Karpas-422 (cell line): ENCODE measurements around the gene MAP2K1. TPM values are rescaled to one million over a fixed set of nuclear protein-coding genes. Genes with fewer than 3 reads are reported as not detected.
"Not testable (repeated sequence)": the region's sequence is repeated elsewhere in the genome, so short reads cannot be mapped to it uniquely, and the experiment has no call there.

Experiments
- DNase-seq: peaks from one replicate; pipeline ENCODE4 v3.0.0-alpha.2; 2015
- H2AFZ ChIP-seq: fragments of 200-600 bp; sonication (generic); 2 replicates; pipeline ENCODE4 v1.6.1; 2014; ENCODE audit warnings: antibody characterized with exemption, low read length, mixed read lengths
- H3K27ac ChIP-seq: fragments of 200-600 bp; sonication (generic); 2 replicates; pipeline ENCODE4 v1.5.1; 2014; ENCODE audit warnings: mild to moderate bottlenecking, low read length, moderate library complexity
- H3K27me3 ChIP-seq: fragments of 200-600 bp; sonication (generic); 2 replicates; pipeline ENCODE4 v1.6.1; 2014; ENCODE audit warnings: low read length, mixed read lengths
- H3K36me3 ChIP-seq: fragments of 200-600 bp; sonication (generic); 2 replicates; pipeline ENCODE4 v1.6.1; 2014; ENCODE audit warnings: low read length, mixed read lengths; ENCODE audit not compliant: insufficient read depth
- H3K4me1 ChIP-seq: fragments of 200-600 bp; sonication (generic); 2 replicates; pipeline ENCODE4 v1.6.1; 2014; ENCODE audit warnings: mild to moderate bottlenecking, low read length, mixed read lengths
- H3K4me2 ChIP-seq: fragments of 200-600 bp; sonication (generic); 2 replicates; pipeline ENCODE4 v1.6.1; 2014; ENCODE audit warnings: low read length, low read depth, mild to moderate bottlenecking; ENCODE audit not compliant: poor library complexity, severe bottlenecking
- H3K4me3 ChIP-seq: fragments of 200-600 bp; sonication (generic); 2 replicates; pipeline ENCODE4 v1.5.1; 2014; ENCODE audit warnings: mild to moderate bottlenecking, antibody characterized with exemption, low read length, mixed read lengths
- H3K79me2 ChIP-seq: fragments of 200-600 bp; sonication (generic); 2 replicates; pipeline ENCODE4 v1.6.1; 2014; ENCODE audit warnings: mild to moderate bottlenecking, low read length, mixed read lengths
- H3K9ac ChIP-seq: fragments of 200-600 bp; sonication (generic); 2 replicates; pipeline ENCODE4 v1.6.0; 2014; ENCODE audit warnings: low read length
- H3K9me2 ChIP-seq: fragments of 200-600 bp; sonication (generic), shearing (Covaris generic); replicated peaks from 2 replicates; pipeline ENCODE4 v1.6.0; 2014; ENCODE audit warnings: mild to moderate bottlenecking, low read length, moderate library complexity; ENCODE audit not compliant: insufficient read depth
- H3K9me3 ChIP-seq: fragments of 300-700, 200-600 bp; sonication (generic); 2 replicates; pipeline ENCODE4 v1.6.1; 2014; ENCODE audit warnings: low read length, mixed read lengths
- H4K20me1 ChIP-seq: fragments of 200-600 bp; sonication (generic); 2 replicates; pipeline ENCODE4 v1.6.1; 2014; ENCODE audit warnings: mild to moderate bottlenecking, antibody characterized with exemption, low read length, low read depth; ENCODE audit not compliant: insufficient read depth
- total RNA-seq: library from RNA; depleted of rRNA; stranded (reverse); fragments of >200 nt; shearing (Covaris generic); gene quantifications from 2 replicates; pipeline ENCODE4 v1.2.3, GENCODE V29; 2014; ENCODE audit warnings: low replicate concordance

The MAP2K1 gene
- total RNA-seq, 1 experiment from 2014 or later: 46.6 TPM

- Histone ChIP-seq H3K27me3 (no peaks in the 10 kb centered on the region), H3K9me3 (no peaks in the 10 kb centered on the region), H3K9ac (no peak overlapping the region), H3K9me2 (no peaks in the 10 kb centered on the region), H3K4me3 (no peak overlapping the region), H3K4me2 (no peak overlapping the region), H2AFZ (no peak overlapping the region), H3K36me3 (no peaks in the 10 kb centered on the region), H3K4me1 (peaks cover 19% of the 10 kb centered on the region), H3K79me2 (peaks cover 34% of the 10 kb centered on the region), H4K20me1 (no peaks in the 10 kb centered on the region), H3K27ac (no peak overlapping the region)
- no peak for DNase-seq
These were observed 75.2 kb downstream of the MAP2K1 start for GRCh38 chr15:66461917-66462316.

- Histone ChIP-seq H3K4me3 (no peak overlapping the region), H3K4me1 (peaks cover 12% of the 10 kb centered on the region), H3K4me2 (no peak overlapping the region), H3K9ac (no peak overlapping the region), H3K36me3 (no peaks in the 10 kb centered on the region), H4K20me1 (no peaks in the 10 kb centered on the region), H2AFZ (no peak overlapping the region), H3K27ac (no peak overlapping the region), H3K27me3 (no peaks in the 10 kb centered on the region), H3K9me2 (no peaks in the 10 kb centered on the region), H3K9me3 (no peaks in the 10 kb centered on the region), H3K79me2 (peaks cover 29% of the 10 kb centered on the region)
- DNase-seq: no peak
These were observed 75.9 kb downstream of the MAP2K1 start for GRCh38 chr15:66462627-66463026.

GRCh38 chr15:66465294-66465693 is 78.6 kb downstream of the MAP2K1 start:
- not testable (repeated sequence) for H3K9me2 ChIP-seq, H2AFZ ChIP-seq, H3K9me3 ChIP-seq, DNase-seq, H3K27me3 ChIP-seq, H3K4me2 ChIP-seq, H3K9ac ChIP-seq, H3K4me1 ChIP-seq, H3K4me3 ChIP-seq, H3K27ac ChIP-seq, H4K20me1 ChIP-seq, H3K36me3 ChIP-seq
- H3K79me2 ChIP-seq: peaks cover 17% of the 10 kb centered on the region

- not testable (repeated sequence) for H3K9me3 ChIP-seq, H3K9ac ChIP-seq, H3K27me3 ChIP-seq, H3K4me2 ChIP-seq, H4K20me1 ChIP-seq, DNase-seq, H3K36me3 ChIP-seq, H3K9me2 ChIP-seq, H3K4me3 ChIP-seq, H2AFZ ChIP-seq, H3K27ac ChIP-seq, H3K4me1 ChIP-seq
- peaks cover 19% of the 10 kb centered on the region for H3K79me2 ChIP-seq
These were observed 80.7 kb downstream of the MAP2K1 start for GRCh38 chr15:66467162-66468040.

GRCh38 chr15:66470825-66471224 is 84.1 kb downstream of the MAP2K1 start:
- H3K9me3 ChIP-seq, H3K9me2 ChIP-seq, H3K9ac ChIP-seq, H3K4me3 ChIP-seq, H3K27ac ChIP-seq, DNase-seq, H2AFZ ChIP-seq, H3K4me1 ChIP-seq, H3K4me2 ChIP-seq, H3K27me3 ChIP-seq, H4K20me1 ChIP-seq, H3K36me3 ChIP-seq: not testable (repeated sequence)
- peaks cover 50% of the 10 kb centered on the region for H3K79me2 ChIP-seq

GRCh38 chr15:66472176-66472999 is 85.7 kb downstream of the MAP2K1 start:
- Histone ChIP-seq H3K9me2 (no peaks in the 10 kb centered on the region), H3K27me3 (no peaks in the 10 kb centered on the region), H3K4me2 (no peak overlapping the region), H3K27ac (no peak overlapping the region), H3K4me1 (no peaks in the 10 kb centered on the region), H4K20me1 (no peaks in the 10 kb centered on the region), H3K9ac (no peak overlapping the region), H3K9me3 (no peaks in the 10 kb centered on the region), H3K4me3 (no peak overlapping the region), H3K79me2 (peaks cover 60% of the 10 kb centered on the region), H3K36me3 (no peaks in the 10 kb centered on the region; the same call in 1 of the 2 replicates), H2AFZ (no peak overlapping the region)
- DNase-seq: no peak

GRCh38 chr15:66474135-66474534 is 87.4 kb downstream of the MAP2K1 start:
- H4K20me1 ChIP-seq: no peaks in the 10 kb centered on the region
- H3K79me2 ChIP-seq: peaks cover 64% of the 10 kb centered on the region
- no peak overlapping the region for H3K4me2 ChIP-seq
- no peaks in the 10 kb centered on the region for H3K36me3 ChIP-seq
- no peak overlapping the region for H3K27ac ChIP-seq
- no peak for DNase-seq
- H3K9me3 ChIP-seq: no peaks in the 10 kb centered on the region
- H2AFZ ChIP-seq: no peak overlapping the region
- no peaks in the 10 kb centered on the region for H3K9me2 ChIP-seq
- H3K27me3 ChIP-seq: no peaks in the 10 kb centered on the region
- no peaks in the 10 kb centered on the region for H3K4me1 ChIP-seq
- no peak overlapping the region for H3K4me3 ChIP-seq
- no peak overlapping the region for H3K9ac ChIP-seq

GRCh38 chr15:66474963-66475362 is 88.3 kb downstream of the MAP2K1 start:
- H3K27me3 ChIP-seq: no peaks in the 10 kb centered on the region
- peaks cover 64% of the 10 kb centered on the region for H3K79me2 ChIP-seq
- H4K20me1 ChIP-seq: no peaks in the 10 kb centered on the region
- no peak overlapping the region for H3K27ac ChIP-seq
- H3K9me2 ChIP-seq: no peaks in the 10 kb centered on the region
- H3K9ac ChIP-seq: no peak overlapping the region
- no peaks in the 10 kb centered on the region for H3K4me1 ChIP-seq
- no peaks in the 10 kb centered on the region for H3K36me3 ChIP-seq
- H2AFZ ChIP-seq: no peak overlapping the region
- H3K9me3 ChIP-seq: no peaks in the 10 kb centered on the region
- no peak overlapping the region for H3K4me2 ChIP-seq
- no peak for DNase-seq
- no peak overlapping the region for H3K4me3 ChIP-seq
